ENCODE data around the gene KRT85.

KRT85 gene

GRCh38 chr12:52361553-52361952 lies 5.7 kb downstream of the KRT85 start:
- no peaks in the 10 kb centered on the region for H4K20me1 ChIP-seq (ENCODE audit: insufficient read depth, low read length, poor library complexity, severe bottlenecking)
- no peak overlapping the region for H3K4me3 ChIP-seq (ENCODE audit: low read length, poor library complexity, severe bottlenecking)
- no peak overlapping the region for H2AFZ ChIP-seq (ENCODE audit: low read length)
- no peaks in the 10 kb centered on the region for H3K9me2 ChIP-seq (replicated peaks; ENCODE audit: low read depth, low read length)
- H3K9me3 ChIP-seq (ENCODE audit: insufficient read depth, low read depth, low read length), result no peaks in the 10 kb centered on the region
- TF ChIP-seq, protein P1, sequence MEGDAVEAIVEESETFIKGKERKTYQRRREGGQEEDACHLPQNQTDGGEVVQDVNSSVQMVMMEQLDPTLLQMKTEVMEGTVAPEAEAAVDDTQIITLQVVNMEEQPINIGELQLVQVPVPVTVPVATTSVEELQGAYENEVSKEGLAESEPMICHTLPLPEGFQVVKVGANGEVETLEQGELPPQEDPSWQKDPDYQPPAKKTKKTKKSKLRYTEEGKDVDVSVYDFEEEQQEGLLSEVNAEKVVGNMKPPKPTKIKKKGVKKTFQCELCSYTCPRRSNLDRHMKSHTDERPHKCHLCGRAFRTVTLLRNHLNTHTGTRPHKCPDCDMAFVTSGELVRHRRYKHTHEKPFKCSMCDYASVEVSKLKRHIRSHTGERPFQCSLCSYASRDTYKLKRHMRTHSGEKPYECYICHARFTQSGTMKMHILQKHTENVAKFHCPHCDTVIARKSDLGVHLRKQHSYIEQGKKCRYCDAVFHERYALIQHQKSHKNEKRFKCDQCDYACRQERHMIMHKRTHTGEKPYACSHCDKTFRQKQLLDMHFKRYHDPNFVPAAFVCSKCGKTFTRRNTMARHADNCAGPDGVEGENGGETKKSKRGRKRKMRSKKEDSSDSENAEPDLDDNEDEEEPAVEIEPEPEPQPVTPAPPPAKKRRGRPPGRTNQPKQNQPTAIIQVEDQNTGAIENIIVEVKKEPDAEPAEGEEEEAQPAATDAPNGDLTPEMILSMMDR (conservative IDR thresholded peaks at IDR 0.05; ENCODE audit: low read length), result no peak
- TF ChIP-seq EZH2phosphoT487 (IDR thresholded peaks at IDR 0.05; ENCODE audit: borderline replicate concordance), result no peak
- no peaks in the 10 kb centered on the region for H3K27me3 ChIP-seq (ENCODE audit: insufficient read depth, low read length, poor library complexity, severe bottlenecking)
- H3K4me2 ChIP-seq (ENCODE audit: low read depth, low read length, poor library complexity, severe bottlenecking), result peak overlapping the region; percentile 31
- H3K36me3 ChIP-seq (ENCODE audit: insufficient read depth, low read length), result no peaks in the 10 kb centered on the region
- H3K9ac ChIP-seq (ENCODE audit: low read depth, low read length, poor library complexity, severe bottlenecking), result no peak overlapping the region
- no peaks in the 10 kb centered on the region for H3K79me2 ChIP-seq (ENCODE audit: insufficient read depth, low read length)
- H3K4me1 ChIP-seq (ENCODE audit: insufficient read depth, low read length, poor library complexity, severe bottlenecking), result peaks cover 48% of the 10 kb centered on the region
- H3F3A ChIP-seq (ENCODE audit: low read depth), result no peaks in the 10 kb centered on the region

DNA sequence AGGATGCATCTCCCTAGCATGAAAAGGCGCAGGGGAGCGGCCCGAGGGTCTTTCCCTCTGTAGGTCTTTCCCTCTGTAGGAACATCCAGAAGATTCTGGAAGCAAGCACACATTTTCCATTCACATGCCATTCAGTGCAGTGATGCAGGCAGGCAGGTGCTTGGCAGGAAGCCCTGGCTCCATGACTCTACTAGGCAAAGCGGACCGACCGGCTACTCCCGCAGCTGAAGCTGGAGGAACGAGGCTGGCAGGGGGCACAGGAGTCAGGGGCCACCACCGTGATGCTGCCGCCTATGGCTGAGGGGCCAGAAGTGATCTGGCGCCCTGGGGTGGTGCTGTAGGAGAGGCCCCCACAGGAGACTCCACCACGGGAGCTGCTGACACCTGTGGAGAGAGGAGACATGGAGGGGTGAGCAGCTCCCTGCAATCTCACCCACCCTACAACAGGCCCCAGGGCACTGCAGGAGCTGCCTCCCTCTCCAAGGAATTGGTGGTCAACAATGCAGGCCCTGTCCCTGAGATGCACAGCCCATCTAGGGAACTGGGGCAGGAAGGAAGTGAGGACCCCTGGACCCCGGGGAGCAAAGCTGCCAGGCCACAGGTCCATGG lies 6.5 kb downstream of the KRT85 start:
- Histone ChIP-seq H3K36me3 (ENCODE audit: insufficient read depth, low read length) (no peaks in the 10 kb centered on the region), H3K4me2 (ENCODE audit: low read depth, low read length, poor library complexity, severe bottlenecking) (no peak overlapping the region), H3K4me1 (ENCODE audit: insufficient read depth, low read length, poor library complexity, severe bottlenecking) (peaks cover 48% of the 10 kb centered on the region), H3K4me3 (ENCODE audit: low read length, poor library complexity, severe bottlenecking) (no peak overlapping the region), H3K9ac (ENCODE audit: low read depth, low read length, poor library complexity, severe bottlenecking) (no peak overlapping the region), H3F3A (ENCODE audit: low read depth) (no peaks in the 10 kb centered on the region), H3K9me2 (replicated peaks; ENCODE audit: low read depth, low read length) (no peaks in the 10 kb centered on the region), H3K9me3 (ENCODE audit: insufficient read depth, low read depth, low read length) (no peaks in the 10 kb centered on the region), H3K27me3 (ENCODE audit: insufficient read depth, low read length, poor library complexity, severe bottlenecking) (no peaks in the 10 kb centered on the region), H2AFZ (ENCODE audit: low read length) (no peak overlapping the region; the same call in 1 of the 2 replicates), H3K79me2 (ENCODE audit: insufficient read depth, low read length) (no peaks in the 10 kb centered on the region), H4K20me1 (ENCODE audit: insufficient read depth, low read length, poor library complexity, severe bottlenecking) (no peaks in the 10 kb centered on the region)
- TF ChIP-seq, protein P1 (conservative IDR thresholded peaks at IDR 0.05; ENCODE audit: low read length), result no peak
- TF ChIP-seq EZH2phosphoT487 (IDR thresholded peaks at IDR 0.05; ENCODE audit: borderline replicate concordance), result no peak

DNA sequence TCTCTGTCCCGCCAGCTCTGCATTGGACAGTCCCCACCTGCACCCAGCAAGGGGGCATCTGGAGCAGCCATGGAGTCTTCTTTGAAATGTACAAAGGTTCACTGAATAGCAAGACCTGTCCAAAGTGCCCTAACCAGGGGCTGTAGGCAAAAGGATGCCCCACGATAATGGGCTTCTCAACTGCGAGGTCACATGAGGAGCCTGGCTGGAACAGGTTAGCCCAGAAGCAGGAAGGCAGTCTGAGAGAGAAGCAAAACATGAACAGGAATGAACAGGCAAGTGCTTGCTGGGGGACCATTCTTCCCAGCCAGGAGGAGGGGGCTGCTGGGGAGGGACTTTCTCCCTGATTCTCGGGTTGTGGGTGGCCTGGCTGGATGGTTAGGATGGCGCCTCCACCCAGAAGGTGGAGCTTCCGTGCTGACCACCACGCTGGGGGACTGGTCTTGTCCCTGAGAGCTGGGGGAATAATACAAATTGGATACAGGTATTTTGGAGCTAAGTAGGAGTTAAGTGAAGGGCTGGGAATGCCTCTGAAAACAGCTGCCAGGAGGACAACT lies 7.1 kb downstream of the KRT85 start:
- Histone ChIP-seq H3K4me3 (ENCODE audit: low read length, poor library complexity, severe bottlenecking) (no peak overlapping the region), H3K4me2 (ENCODE audit: low read depth, low read length, poor library complexity, severe bottlenecking) (no peak overlapping the region), H3K27me3 (ENCODE audit: insufficient read depth, low read length, poor library complexity, severe bottlenecking) (no peaks in the 10 kb centered on the region), H3K9me2 (replicated peaks; ENCODE audit: low read depth, low read length) (no peaks in the 10 kb centered on the region), H3F3A (ENCODE audit: low read depth) (no peaks in the 10 kb centered on the region), H3K4me1 (ENCODE audit: insufficient read depth, low read length, poor library complexity, severe bottlenecking) (peaks cover 48% of the 10 kb centered on the region), H3K9ac (ENCODE audit: low read depth, low read length, poor library complexity, severe bottlenecking) (no peak overlapping the region), H4K20me1 (ENCODE audit: insufficient read depth, low read length, poor library complexity, severe bottlenecking) (no peaks in the 10 kb centered on the region), H3K79me2 (ENCODE audit: insufficient read depth, low read length) (no peaks in the 10 kb centered on the region), H3K9me3 (ENCODE audit: insufficient read depth, low read depth, low read length) (no peaks in the 10 kb centered on the region), H2AFZ (ENCODE audit: low read length) (no peak overlapping the region), H3K36me3 (ENCODE audit: insufficient read depth, low read length) (no peaks in the 10 kb centered on the region)
- TF ChIP-seq, protein P1 (conservative IDR thresholded peaks at IDR 0.05; ENCODE audit: low read length), result no peak
- TF ChIP-seq EZH2phosphoT487 (IDR thresholded peaks at IDR 0.05; ENCODE audit: borderline replicate concordance), result no peak
